Mesothelial cell of epicardium (in vitro differentiated cells): ENCODE measurements around the gene LILRB5. TPM values are rescaled to one million over a fixed set of nuclear protein-coding genes. Genes with fewer than 3 reads are reported as not detected.
"Not testable (repeated sequence)": the region's sequence is repeated elsewhere in the genome, so short reads cannot be mapped to it uniquely, and the experiment has no call there.

Experiments
- DNase-seq, 2 experiments: peaks; one replicate each; pipeline ENCODE4 v3.0.0; 2021; ENCODE audit warnings: low spot score in 2 of 2; ENCODE audit not compliant: unreplicated experiment in 2 of 2
- H3K27ac Mint-ChIP-seq: 2 replicates; pipeline ENCODE4 v1.8.0; 2021; ENCODE audit warnings: mixed read lengths
- H3K27me3 Mint-ChIP-seq: 2 replicates; pipeline ENCODE4 v1.8.0; 2021; ENCODE audit warnings: low read depth, mixed read lengths
- H3K36me3 Mint-ChIP-seq: 2 replicates; pipeline ENCODE4 v1.8.0; 2021; ENCODE audit warnings: mixed read lengths
- H3K4me1 Mint-ChIP-seq: 2 replicates; pipeline ENCODE4 v1.8.0; 2021; ENCODE audit warnings: mixed read lengths
- H3K4me3 Mint-ChIP-seq: 2 replicates; pipeline ENCODE4 v1.8.0; 2021; ENCODE audit warnings: mild to moderate bottlenecking, moderate library complexity, mixed read lengths
- H3K9me3 Mint-ChIP-seq: 2 replicates; pipeline ENCODE4 v1.8.0; 2021; ENCODE audit warnings: mixed read lengths
- CTCF ChIP-seq: fragments of 200-600 bp; sonication (generic); IDR thresholded peaks from one replicate; pipeline ENCODE4 v1.5.0; 2021; ENCODE audit warnings: antibody characterized with exemption; ENCODE audit not compliant: unreplicated experiment
- total RNA-seq: library from RNA; stranded (reverse); gene quantifications from 3 replicates; pipeline ENCODE4 v1.2.1, GENCODE V29; 2021

The LILRB5 gene
- total RNA-seq, 1 donor from 2014 or later = not detected

DNA sequence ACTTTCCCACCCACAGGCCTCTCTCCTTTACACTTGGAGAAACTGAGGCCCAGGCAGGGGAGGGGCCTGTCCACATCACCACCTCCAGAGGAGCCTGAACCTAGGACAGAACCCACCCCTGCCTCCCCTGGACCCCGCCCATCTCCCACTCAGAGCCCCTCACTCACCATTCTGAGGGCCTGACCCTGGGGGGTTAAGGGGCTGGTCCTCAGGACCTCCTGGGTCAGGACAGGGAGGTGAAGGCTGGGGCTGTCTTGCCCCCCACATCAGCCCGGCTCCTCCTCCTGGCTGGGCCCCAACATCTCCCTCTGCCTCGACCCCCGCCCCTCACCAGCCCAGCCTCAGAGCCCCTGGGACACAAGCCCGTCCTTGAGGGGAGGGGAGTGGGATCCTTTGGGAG is 37.4 kb downstream of the LILRB5 start:
- not testable (repeated sequence) for H3K27ac Mint-ChIP-seq, H3K36me3 Mint-ChIP-seq, DNase-seq, H3K9me3 Mint-ChIP-seq, H3K4me3 Mint-ChIP-seq
- Mint-ChIP-seq H3K27me3 (peaks cover 12% of the 10 kb centered on the region), H3K4me1 (peaks cover 11% of the 10 kb centered on the region)

DNA sequence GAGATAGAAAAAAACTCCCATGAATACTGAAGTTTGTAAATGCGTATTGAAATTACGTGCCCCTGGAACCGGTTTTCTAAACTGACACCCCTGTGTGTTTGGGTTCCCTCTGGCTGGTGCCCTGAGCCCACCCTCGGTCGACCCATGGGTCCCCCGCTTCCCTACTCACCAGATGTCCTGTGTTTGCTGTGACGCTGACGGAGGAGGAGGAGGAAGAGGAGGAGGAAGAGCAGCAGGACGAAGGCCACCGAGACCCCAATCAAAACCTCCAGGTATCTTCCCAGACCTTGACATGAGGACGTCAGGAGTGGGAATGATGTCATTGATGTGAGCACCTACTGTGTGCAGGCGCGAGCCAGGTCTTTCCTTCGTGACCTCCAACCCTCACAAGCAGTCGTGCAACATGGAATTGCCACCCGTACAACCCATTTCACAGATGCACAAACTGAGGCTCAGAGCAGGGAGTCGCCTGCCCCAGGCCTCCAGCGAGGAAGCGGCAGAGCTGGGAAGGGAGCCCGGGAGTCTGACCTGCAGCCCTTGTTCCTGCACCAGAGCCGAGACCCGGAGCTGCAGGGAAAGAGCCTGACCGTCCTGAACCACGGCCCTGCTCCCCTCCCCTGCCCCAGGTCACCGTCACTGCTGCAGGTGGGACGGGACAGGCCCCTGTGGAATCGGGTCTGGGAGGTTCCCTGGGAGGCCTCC is 38.0 kb downstream of the LILRB5 start:
- peaks cover 11% of the 10 kb centered on the region for H3K27me3 Mint-ChIP-seq

GRCh38 chr19:54218259-54218658 is 38.8 kb downstream of the LILRB5 start:
- Mint-ChIP-seq H3K27me3 (peaks cover 3% of the 10 kb centered on the region), H3K27ac (no peak overlapping the region), H3K4me1 (peaks cover 4% of the 10 kb centered on the region), H3K36me3 (peaks cover 4% of the 10 kb centered on the region), H3K4me3 (no peak overlapping the region), H3K9me3 (no peaks in the 10 kb centered on the region)
- no peak for TF ChIP-seq CTCF
- no peak for DNase-seq

More for the DNA sequence above, 38.0 kb downstream of the LILRB5 start:
- H3K27ac Mint-ChIP-seq = no peak overlapping the region
- no peak for TF ChIP-seq CTCF
- peaks cover 11% of the 10 kb centered on the region for H3K4me1 Mint-ChIP-seq
- no peaks in the 10 kb centered on the region for H3K9me3 Mint-ChIP-seq
- no peak overlapping the region for H3K4me3 Mint-ChIP-seq
- DNase-seq = no peak
- peaks cover 4% of the 10 kb centered on the region for H3K36me3 Mint-ChIP-seq

DNA sequence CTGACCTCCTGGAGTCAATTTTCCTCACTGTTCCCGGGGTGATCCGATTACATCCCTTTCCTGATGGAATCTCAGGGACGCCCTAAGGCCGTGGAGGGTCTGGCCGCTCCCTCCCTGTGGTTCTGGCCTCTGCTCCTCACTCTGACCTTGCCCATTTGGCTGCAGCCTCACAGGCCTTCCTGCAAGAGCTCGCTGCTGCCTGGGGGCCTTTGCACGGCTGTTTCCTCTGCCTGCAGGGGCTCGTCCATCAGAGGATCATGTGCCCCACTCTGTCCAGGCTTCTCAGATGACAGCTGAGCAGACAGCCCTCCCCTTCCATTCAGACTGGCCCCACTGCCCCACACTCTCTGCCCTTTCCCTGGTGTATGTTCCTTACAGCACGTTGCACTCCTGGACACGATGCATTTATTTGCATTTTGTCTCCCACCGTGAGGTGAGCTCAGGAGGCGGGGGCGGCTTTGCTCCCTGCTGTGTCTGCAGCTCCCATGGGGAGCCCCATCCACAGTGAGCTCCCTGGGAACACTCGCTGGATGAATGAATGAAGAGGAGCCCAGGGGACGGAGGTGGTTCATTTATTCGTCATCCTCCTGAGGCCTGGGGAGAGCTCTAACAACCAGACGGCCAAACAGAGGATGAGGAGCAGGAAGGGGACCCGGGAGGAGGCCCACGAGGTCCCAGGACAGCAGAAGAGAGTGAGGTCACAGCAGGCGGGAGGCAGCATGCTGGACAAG is 39.4 kb downstream of the LILRB5 start:
- not testable (repeated sequence) for DNase-seq, H3K27ac Mint-ChIP-seq, H3K27me3 Mint-ChIP-seq, H3K4me3 Mint-ChIP-seq, H3K9me3 Mint-ChIP-seq, H3K36me3 Mint-ChIP-seq, H3K4me1 Mint-ChIP-seq

GRCh38 chr19:54216869-54217268 is 40.2 kb downstream of the LILRB5 start:
- peaks cover 1% of the 10 kb centered on the region for H3K27me3 Mint-ChIP-seq
- H3K27ac Mint-ChIP-seq = no peak overlapping the region
- TF ChIP-seq CTCF = no peak
- H3K9me3 Mint-ChIP-seq = no peaks in the 10 kb centered on the region
- no peak for DNase-seq
- peaks cover 2% of the 10 kb centered on the region for H3K4me1 Mint-ChIP-seq
- H3K4me3 Mint-ChIP-seq = no peak overlapping the region
- peaks cover 9% of the 10 kb centered on the region for H3K36me3 Mint-ChIP-seq

DNA sequence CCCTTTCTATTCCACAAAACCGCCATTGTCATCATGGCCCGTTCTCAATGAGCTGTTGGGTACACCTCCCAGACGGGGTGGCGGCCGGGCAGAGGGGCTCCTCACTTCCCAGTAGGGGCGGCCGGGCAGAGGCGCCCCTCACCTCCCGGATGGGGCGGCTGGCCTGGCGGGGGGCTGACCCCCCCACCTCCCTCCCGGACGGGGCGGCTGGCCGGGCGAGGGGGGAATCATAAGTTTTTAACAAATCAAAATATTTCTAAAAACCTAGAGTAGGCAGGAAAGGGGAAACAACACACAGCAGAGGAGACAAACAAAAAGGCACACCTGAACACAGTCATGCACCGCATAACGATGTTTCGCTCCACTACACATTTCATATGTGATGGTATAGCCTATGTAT is 42.3 kb downstream of the LILRB5 start:
- not testable (repeated sequence) for H3K27me3 Mint-ChIP-seq, H3K27ac Mint-ChIP-seq, H3K9me3 Mint-ChIP-seq, DNase-seq, H3K4me3 Mint-ChIP-seq
- H3K36me3 Mint-ChIP-seq = peaks cover 14% of the 10 kb centered on the region
- H3K4me1 Mint-ChIP-seq = peaks cover 16% of the 10 kb centered on the region

DNA sequence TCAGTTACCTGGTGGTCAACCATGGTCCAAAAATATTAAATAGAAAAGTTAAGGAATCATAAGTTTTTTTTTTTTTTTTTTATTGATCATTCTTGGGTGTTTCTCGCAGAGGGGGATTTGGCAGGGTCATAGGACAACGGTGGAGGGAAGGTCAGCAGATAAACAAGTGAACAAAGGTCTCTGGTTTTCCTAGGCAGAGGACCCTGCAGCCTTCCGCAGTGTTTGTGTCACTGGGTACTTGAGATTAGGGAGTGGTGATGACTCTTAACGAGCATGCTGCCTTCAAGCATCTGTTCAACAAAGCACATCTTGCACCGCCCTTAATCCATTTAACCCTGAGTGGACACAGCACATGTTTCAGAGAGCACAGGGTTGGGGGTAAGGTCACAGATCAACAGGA is 42.9 kb downstream of the LILRB5 start:
- peaks cover 21% of the 10 kb centered on the region for H3K4me1 Mint-ChIP-seq
- H3K9me3 Mint-ChIP-seq, H3K27me3 Mint-ChIP-seq: not testable (repeated sequence)

More for the DNA sequence above, 42.9 kb downstream of the LILRB5 start:
- peaks cover 14% of the 10 kb centered on the region for H3K36me3 Mint-ChIP-seq
- not testable (repeated sequence) for DNase-seq, H3K27ac Mint-ChIP-seq, H3K4me3 Mint-ChIP-seq
